ENCODE data around the gene PEX5L.

- TF ChIP-seq CTCF (IDR thresholded peaks at IDR 0.05) (no peak), POLR2A (IDR thresholded peaks at IDR 0.05) (no peak)
Observed at GRCh38 chr3:179819379-179819778, 217.4 kb downstream of the PEX5L start.
